HG03457 (cell line): ENCODE measurements around the gene CADPS2.

Experiments used
- ATAC-seq: cut with Tn5 transposase; IDR thresholded peaks from one replicate; pipeline ENCODE4 v1.9.1; 2021; ENCODE audit warnings: moderate number of reproducible peaks; ENCODE audit not compliant: unreplicated experiment

Gene CADPS2

DNA sequence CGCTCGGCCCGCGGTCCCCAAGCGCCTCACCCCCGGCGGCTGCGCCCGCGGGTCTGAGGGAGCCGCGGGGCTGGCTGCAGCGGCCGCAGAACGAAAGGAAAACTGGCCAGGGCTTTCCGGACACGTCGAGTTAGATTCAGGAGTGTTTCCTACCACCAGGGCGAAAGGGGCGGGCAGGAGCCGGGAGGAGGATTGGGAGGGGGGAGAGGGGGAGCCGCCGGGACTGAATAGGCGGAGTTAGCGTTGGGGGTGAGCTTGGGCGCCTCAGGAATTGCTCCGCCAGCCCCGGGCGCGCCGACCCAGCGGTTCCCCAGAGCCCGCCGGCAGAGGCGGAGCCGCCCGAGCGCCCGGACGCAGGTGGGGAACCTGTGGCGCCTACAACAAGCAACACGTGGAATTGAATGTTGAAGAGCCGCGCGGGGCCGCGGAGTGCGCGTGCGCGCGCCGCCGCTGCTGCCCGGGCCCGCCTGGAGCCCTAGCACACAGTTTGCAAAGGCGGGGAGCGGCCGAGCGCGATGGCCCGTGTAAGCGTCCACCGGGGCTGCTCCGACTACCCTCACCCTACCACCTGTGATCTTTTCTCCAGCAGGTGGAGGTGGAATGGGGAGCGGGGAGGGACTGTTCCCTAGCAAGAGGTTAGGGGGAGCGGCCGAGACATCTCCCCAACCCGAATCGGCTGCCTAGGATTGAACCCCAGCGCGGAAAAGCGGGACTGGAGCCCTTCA is at the start of gene CADPS2:
CADPS2 (minus strand) TSS at position 104 of the 725 bp plus-strand sequence. CDS start 123 bp downstream, outside the sequence.
- ATAC-seq: peak; percentile 58

DNA sequence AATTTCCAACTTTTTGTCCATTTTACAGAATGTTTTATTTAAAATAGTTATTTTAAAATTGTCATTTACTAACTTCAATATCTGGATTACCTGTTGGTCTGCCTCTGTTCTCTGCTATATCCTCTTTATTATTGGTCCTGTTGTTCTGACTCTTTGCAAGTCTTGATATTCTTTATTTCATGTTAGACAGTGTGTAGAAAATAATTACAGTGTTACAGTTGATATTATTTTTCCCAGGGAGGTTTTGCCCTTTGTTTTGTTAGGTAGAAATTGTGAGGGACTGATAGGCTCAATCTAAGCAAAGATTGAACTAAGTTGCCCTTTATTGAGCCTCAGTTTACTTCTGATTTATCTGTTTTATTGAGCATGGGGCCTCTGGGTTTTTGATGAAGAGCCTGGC is 49.4 kb upstream of the CADPS2 start:
- no peak for ATAC-seq

DNA sequence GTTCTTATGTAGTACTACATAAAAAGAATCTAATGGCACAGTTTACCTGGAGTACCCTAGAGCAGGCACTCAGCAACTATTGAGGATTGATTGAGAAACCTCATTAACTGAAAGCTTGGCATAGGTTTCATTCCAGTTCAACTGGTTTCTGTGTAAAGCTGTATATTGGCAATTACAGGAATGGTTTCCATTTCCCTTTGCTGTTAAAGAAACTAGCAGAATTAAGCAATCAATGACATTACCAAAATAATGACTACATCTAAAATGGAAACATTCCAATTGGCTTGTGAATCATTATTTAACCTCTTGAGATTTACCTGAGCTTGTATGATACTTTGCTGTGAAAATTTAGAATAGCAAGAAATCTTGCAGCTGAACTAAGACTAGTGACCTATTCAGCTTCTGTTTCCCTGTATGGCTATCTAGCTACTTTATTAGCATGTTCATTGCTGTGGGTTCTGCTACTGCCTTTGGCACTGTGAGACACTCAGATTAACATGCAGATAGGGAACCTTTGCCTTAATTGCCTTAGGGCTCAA is 33.5 kb upstream of the CADPS2 start:
- no peak for ATAC-seq

DNA sequence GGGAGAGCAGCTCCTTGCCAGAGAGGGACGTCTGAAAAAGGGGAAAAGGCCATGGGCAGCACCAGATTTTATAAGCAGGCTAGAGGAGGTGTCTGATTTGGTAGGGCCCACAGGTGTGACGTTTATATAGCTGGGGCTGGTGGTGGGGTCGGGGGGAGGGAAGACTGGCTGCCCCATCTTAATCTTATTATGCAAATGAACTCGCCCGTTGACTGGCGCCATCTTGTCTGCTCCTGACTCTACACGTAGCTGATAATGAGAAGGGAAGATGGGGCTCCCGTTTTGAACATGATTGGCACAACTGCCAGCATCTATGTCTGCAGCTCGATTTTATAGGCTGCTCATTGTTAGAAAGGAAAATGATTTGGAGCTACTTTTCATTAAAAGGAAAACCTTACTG is 28.6 kb upstream of the CADPS2 start:
- ATAC-seq: no peak

DNA sequence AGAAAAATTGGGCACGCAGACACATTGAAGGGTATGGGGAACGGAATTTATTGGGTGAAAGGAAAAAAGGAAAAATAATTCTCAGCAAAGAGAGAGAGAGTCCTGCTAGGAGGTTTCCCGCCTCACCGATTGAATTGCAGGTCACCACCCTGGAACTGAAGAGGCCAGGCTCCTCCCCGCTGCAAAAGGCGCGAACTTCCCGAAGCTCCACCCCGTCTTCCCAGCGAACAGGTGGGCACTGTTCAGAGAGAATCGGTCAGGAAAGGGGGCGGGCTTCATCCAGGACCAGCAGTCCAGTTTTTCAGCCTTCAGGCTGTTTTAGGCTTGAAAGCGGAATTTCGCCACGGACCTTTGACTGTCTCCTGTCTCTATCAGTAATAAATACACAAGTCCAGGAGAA is 27.3 kb upstream of the CADPS2 start:
- ATAC-seq: no peak

DNA sequence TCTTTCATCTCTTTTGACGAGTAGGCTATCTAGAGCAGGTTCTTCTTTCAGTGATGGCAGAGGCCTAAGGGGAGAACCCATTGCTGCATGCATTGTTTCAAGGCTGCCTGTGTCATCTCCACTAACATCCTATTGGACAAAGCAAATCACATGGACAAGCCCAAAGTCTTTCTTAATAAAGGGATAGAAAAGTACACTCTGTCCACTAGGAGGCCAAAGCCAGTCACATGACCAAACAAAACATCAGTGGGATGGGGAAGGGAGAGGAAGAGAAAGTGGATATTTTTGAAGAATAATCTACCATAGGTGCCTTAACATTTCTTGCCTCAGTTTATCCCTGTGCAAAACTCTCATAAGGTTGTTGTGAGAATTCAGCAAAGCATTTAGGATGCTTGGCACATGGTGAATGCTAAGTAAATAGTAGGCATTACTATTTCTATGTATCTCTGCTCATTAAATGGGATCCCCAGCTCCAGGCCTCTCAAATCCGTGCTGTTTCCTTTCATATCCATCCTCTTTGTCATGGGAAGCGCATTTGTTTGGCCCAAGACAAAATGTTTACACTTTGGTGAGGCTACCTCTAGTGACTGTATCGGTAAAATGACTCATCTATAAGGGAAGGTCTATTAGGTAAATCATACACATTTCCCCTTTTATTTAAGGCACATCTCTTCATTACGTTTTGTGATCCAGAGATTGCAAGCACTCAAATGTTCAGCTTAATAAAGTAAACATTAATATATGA is 16.7 kb upstream of the CADPS2 start:
- no peak for ATAC-seq

DNA sequence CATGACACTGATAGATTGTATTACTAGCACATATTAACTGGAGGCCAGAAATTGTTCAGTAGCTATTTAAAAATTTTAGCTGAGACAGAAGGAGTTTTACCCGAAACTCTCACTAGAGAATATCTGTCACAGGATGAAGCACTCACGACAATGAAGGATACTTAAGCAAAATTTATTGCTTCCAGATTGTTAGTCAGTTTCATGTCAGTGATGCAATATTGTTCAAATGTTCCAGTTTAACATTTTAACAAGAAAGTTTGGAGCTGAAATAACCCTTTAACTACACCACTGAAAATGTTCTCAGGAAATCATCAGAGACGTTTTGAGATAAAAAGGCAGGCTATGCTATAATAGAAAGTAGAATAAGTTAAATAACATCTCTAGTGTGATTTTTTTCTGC is 15.0 kb upstream of the CADPS2 start:
- ATAC-seq: no peak

DNA sequence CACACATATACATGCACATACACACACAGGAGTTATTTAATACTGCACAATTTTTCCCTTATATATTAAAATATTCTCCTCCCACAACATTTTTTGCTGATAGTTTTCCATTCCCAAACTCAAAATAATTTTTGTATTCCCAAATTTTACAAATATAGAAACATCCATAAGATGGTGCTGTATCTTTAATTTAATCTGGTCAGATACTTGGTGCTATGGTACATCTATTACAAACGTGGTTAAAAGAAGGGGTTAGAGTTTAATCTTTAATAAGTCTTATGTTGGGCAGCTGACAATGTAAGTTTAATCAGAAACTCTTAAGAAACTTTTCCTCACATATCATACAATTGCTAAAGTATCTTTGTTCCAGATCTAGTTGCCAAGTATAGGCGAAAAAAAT is 10.2 kb upstream of the CADPS2 start:
- no peak for ATAC-seq

DNA sequence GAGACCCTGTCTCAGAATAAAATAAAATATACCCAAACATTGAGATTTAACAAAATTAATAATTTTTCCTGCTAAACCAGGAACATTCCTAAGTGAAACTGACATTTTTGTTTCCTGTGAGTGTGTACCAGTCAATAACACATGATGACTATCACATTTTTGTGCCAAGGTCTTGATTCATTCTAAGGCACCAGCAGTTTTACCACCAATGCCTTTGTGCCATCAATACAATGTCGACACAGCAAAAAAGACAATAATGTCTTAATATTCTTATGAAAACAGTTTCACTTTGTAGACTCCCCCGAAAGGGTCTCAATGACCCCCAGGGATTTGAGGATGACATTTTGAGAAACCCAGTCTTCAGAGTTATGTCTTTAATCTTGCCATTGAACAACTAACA is 7.2 kb upstream of the CADPS2 start:
- ATAC-seq: no peak

DNA sequence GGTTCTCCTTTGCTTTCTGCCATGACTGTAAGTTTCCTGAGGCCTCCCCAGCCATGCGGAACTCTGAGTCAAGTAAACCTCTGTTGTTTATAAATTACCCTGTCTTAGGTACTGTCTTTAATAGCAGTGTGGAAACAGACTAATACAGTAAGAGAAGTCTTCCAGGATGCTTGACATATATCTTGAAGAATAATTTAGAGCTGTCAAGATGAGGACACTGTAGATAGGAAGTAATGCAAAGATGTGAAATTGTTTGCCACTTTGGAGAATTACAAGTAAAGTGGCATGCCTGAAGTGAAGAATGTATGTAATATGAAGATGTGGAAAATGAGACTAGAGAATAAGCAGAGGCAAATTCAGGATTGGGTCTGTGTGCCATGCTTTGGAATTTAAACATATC is 2.9 kb upstream of the CADPS2 start:
- ATAC-seq: no peak

DNA sequence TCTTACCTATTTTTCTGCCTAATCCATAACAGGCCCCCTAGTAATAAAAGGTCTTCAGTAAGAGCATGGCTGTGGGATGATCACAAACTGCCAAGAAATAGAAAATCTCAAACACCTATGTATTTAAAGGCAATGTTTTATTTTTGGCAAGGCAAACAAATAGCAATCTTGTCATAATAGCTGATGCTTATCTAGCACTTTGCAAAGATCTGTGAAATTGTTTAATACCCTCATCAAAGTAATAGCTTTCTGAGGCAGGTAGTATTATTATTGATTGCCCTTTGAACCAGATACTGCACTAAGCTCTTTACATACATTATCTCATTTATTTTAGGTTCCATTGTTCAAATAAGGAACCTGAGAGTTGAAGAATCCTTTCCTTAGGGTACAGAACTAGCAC is 1.6 kb upstream of the CADPS2 start:
- no peak for ATAC-seq

DNA sequence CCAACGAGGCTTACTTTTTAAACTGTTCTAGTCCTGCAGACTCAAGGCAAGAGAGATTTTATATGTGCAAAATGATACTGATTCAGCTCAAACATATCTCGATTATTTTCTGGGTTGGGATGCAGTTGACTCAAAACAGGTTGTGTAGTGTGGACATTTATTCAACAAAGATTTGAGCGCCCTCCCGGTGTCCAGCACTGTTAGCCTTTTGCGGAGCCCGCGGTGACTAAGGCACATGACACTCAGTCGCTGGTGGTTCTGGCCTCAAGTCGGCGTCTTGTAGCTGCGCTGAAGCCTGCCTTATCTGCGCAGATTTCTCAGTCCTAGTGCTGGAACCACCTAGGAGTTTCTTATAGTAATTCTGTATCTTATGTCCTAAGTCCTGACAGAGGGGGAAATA is 938 bp upstream of the CADPS2 start:
- ATAC-seq: no peak

DNA sequence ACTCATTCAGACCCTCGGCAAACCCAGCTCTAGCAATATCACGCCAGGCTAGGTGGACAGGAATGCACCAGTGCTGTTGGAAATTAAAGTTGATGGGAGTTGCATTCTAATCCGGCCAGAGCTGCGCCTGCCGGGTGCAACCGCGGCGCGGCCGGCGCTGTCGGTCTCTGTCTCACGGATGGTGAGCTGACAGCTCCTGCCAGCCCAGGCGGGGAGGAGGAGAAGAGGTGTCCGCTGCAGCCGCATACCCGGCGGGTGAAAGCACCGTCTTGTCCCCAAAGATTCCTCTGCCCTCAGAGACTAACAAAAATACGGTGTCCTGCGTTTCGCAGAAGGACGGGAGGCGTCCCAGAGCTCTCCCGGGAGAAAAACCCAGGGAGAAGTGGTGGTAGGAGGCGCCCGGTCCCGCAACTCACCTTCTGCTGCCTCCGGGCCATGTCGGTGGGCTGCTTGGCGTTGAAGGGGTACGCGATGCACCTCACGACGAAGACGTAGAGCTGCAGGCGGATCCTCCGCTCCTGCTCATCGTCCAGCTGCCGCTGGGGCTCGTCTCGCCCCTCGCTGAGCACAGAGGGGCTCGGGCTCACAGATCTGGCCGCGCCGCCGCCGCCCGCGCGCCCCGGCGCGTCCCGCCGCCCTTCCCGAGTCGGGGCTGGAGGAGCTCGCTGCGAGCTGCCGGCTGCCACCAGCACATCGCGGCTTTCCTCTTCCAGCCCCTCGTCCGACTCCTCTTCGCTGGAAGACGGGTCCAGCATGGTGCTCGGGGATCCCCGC is 490 bp downstream of the CADPS2 start:
- ATAC-seq: peak; percentile 26

DNA sequence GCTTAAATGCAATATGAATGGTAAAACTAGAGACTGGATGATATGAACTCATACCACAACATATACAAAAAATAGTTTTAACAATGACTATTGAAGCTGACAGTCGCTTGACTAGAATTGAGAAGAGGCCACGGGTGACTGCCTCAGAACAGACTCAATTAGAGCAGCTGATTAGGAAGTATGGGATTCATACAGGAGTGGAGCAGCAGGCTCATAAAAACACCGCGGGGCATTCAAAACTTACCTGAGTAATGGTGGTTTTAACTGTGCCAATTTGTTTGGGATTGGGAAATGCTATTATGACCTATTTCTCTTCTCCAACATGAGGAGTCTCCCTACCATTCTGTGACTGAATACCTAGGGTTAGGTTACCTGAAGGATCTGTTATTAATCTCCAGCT is 2.1 kb downstream of the CADPS2 start:
- no peak for ATAC-seq

DNA sequence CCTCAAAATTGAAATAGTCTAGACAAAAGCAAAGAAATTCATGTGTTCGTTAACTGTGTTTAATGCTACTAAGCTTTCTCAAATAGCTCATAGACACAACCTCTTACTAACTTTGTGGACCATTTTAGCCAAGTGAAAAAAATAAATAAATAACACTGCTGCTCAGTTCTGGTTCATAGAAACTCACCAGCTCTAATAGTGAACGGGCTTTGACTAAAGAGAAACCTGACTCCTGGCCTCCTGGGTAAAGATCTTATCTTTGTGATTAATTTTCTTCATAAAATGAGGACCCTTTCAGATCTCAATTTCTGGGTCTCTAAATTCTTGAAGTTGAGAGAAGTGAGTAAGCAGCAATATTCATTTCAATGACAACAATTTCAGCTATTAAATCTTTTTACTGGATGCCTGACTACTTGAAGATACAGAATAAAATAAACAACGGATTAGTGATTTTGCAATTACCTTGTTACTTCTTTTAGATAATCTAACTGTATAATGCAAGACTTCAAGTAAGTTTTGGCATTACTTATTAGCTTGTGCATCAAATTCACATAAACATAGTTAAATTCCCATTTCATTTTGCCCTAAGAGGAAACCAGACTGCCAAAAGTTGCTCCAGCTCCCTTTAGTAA is 3.1 kb downstream of the CADPS2 start:
- no peak for ATAC-seq

DNA sequence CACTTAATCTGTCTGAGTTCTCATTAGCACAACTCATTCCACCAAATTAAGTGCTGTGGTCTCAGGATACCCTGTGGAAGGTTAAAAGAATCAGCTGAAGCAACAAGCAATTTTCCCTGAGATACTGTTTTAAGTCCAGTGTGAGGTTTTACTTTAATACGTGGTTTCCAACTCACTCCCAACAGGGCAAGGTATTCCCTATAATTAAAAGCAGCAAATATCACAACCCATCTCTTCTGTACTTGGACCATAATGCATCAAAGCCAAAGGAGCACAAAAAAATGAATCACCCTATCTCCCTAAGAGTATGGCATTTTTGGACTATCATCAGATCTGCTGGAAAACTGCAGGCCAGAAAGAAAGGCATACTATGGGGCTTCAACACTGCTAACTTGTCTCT is 4.9 kb downstream of the CADPS2 start:
- ATAC-seq: no peak

DNA sequence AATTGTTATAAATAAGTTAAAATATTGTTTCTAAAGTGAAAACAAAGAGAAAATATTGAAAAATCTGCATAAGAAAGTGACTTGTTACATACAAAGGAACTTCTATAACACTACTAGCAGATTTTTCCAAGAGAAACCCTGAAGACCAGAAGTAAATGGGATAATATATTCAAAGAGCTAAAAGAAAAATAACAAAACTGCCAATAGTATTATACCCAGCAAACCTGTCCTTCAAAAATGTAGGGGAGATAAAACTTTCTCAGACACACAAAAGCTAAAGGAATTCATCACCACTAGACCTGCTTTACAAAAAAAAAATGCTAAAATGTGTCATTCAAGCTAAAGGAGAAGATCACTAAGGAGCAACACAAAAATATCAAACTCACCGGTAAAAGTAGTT is 17.0 kb downstream of the CADPS2 start:
- ATAC-seq: no peak

DNA sequence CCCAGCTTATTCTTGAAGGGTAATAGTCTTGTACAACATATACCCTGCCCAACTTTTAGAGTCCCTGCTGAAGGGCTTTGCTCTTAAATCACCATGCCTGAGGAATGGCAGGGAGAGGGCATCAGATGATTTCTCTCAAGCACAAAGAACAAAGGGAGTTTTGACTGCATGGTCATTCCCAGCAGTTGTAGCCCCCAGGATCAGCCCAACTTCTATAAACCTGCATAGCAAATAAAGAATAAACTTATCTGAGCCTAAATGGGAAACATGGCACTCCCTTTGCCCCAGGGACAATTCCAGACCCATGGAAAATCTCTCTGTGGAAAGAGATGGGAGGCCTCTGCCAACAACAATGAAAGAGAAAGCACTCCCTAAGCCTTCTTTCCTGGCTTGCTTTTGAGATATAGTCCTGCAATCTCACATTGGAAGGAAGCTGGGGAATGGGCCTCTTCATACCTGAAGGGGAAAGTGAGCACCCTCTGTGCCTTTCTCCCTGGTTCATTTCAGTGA is 18.7 kb downstream of the CADPS2 start:
- ATAC-seq: no peak

DNA sequence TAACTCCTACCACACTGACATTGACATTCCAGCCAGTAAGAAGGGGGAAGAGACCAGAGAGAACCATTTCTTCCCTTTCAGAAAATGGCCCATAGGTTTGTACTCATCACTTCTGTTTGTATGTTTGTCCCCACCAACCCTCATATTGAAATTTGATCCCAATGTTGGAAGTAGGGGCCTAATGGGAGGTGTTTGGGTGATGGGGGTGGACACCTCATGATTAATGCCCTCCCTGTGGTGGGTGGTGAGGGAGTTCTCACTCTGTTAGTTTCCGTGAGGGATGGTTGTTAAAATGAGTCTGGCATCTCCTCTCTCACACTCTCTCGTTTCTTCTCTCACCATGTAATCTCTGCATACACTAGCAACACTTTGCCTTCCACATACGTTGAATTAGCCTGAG is 21.4 kb downstream of the CADPS2 start:
- ATAC-seq: no peak

DNA sequence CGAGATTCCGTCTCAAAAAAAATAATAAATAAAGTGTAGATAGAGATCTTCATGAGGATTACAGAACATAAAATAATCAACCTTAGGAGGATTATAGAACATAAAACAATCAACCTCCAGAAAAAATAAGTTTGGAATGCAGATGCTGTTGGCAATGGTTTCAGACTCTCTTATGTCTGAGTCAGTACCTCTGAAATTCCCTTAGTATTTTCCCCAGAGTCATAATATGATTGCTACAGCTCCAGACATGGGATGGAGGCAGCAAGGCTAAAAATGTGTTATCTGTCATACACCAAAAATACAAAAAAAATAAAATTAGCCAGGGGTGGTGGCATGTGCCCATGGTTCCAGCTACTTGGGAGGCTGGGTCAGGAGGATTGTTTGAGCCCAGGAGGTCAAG is 22.2 kb downstream of the CADPS2 start:
- no peak for ATAC-seq

DNA sequence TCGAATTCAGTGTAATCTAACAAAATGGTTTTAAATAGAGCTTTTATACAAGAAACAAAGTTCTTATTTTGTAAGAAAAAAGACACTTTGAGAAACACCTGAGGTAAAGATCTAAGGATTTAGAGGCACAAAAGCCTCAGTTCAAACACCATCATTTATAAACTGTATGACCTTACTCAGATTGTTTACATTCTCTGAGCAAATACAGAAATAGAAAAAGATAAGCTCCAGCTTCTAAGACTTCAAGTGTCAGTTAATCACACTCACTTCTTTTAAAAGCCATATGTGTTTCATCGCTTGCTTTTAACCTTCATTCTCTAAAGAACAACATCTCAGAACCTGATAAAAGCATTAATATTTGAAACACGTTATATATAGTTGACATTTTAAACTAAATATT is 27.9 kb downstream of the CADPS2 start:
- ATAC-seq: no peak
